IgD-negative memory B cell (primary cell): ENCODE measurements around the gene TXNDC8. TPM values are rescaled to one million over a fixed set of nuclear protein-coding genes. Genes with fewer than 3 reads are reported as not detected.

Source experiments
- H3K27ac Mint-ChIP-seq, 3 donors: one replicate each; pipeline ENCODE4 v1.8.0; 2020 to 2022; ENCODE audit warnings: mild to moderate bottlenecking in 3 of 3, mixed read lengths in 3 of 3, moderate library complexity in 1 of 3
- H3K27me3 Mint-ChIP-seq: one replicate; pipeline ENCODE4 v1.8.0; 2021; ENCODE audit warnings: mixed read lengths
- H3K36me3 Mint-ChIP-seq: one replicate; pipeline ENCODE4 v1.8.0; 2020; ENCODE audit warnings: mild to moderate bottlenecking, mixed read lengths
- H3K4me1 Mint-ChIP-seq, 3 donors: one replicate each; pipeline ENCODE4 v1.8.0; 2020 to 2022; ENCODE audit warnings: mixed read lengths in 3 of 3, mild to moderate bottlenecking in 1 of 3
- H3K4me3 Mint-ChIP-seq, 4 donors: one replicate each; pipeline ENCODE4 v1.8.0; 2020 to 2022; ENCODE audit warnings: mild to moderate bottlenecking in 4 of 4, mixed read lengths in 4 of 4, moderate library complexity in 3 of 4
- H3K9me3 Mint-ChIP-seq, 3 donors: one replicate each; pipeline ENCODE4 v1.8.0; 2020 to 2021; ENCODE audit warnings: mixed read lengths in 3 of 3, mild to moderate bottlenecking in 1 of 3
- polyA plus RNA-seq: library from polyadenylated mRNA; unstranded; fragments of 300-500 nt; fragmentation: Illumina TruSeq; gene quantifications from one replicate; pipeline ENCODE4 v1.2.3, GENCODE V29; 2021

TXNDC8 gene
- polyA plus RNA-seq, 1 donor from 2014 or later, result not detected

DNA sequence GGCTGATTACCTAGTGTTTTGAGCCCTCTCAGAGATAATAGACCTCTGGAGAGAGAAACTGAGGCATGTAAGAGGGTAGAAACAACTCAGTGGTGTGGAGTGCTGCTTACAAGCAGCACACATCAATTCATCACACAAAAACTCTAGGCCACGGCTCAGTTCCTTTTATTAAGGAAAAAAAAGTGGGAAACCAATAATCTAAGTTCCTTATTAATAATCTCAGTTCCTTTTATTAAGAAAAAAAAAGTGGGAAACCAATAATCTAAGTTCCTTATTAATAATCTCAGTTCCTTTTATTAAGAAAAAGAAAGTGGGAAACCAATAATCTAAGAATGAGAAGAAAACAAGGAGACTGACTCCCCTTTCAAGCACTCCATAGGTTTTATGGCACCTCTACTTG, 28.0 kb downstream of the TXNDC8 start:
- Mint-ChIP-seq H3K4me1 (peaks cover 10 to 19% (median 16%) of the 10 kb centered on the region in 3 donors), H3K27ac (no peak overlapping the region), H3K4me3 (no peak overlapping the region), H3K27me3 (peaks cover 6% of the 10 kb centered on the region), H3K36me3 (peaks cover 3% of the 10 kb centered on the region), H3K9me3 (peaks cover 0 to 4% (median 0%) of the 10 kb centered on the region in 3 donors)

DNA sequence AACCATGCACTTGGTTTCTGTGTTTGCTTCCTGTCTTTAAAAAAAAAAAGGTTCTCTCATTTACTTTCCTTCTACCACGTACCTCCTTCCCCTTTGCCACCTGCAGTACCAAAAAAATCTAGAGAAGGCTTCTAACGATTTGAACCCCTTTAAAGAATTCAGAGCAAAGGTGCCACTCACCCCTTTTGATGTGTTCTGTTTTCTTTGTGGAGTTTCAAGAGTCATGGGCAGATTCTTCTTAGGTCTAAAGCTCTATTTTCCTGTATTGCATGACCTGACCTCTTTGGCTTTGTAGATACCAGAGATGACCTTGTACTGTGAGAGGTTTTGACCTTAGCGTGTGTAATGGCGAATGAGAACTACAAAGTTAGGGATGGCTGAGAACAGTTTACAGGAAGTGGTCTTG, 29.0 kb downstream of the TXNDC8 start:
- peaks cover 10 to 19% (median 16%) of the 10 kb centered on the region in 3 donors for H3K4me1 Mint-ChIP-seq
- H3K27me3 Mint-ChIP-seq, result peaks cover 6% of the 10 kb centered on the region
- H3K4me3 Mint-ChIP-seq, result peak overlapping the region in 3 of 4 donors; percentile 3 to 71 (median 5)
- H3K27ac Mint-ChIP-seq, result no peak overlapping the region
- H3K9me3 Mint-ChIP-seq, result peaks cover 0 to 4% (median 0%) of the 10 kb centered on the region in 3 donors
- H3K36me3 Mint-ChIP-seq, result peaks cover 3% of the 10 kb centered on the region

DNA sequence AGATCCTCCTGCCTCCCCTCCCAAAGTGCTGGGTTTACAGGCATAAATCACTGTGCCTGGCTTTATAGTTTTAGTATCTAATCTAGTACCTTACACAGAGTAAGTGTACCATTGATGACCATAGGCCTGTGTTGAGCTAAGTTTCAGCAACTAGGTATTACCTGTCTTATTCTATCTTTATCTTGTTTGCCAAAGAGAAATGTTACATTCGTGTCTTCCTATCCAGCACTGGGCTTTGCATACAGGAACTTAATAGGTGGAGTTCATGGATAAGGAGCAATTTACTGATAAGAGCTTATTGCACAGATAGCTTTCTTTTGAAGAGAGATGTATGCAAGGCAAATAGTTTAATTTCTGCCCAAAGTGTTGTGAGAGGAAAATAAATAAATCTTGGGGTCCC, 30.5 kb downstream of the TXNDC8 start:
- H3K27me3 Mint-ChIP-seq, result peaks cover 6% of the 10 kb centered on the region
- H3K36me3 Mint-ChIP-seq, result peaks cover 3% of the 10 kb centered on the region
- no peak overlapping the region for H3K27ac Mint-ChIP-seq
- peak overlapping the region in 1 of 4 donors; percentile 33 for H3K4me3 Mint-ChIP-seq
- H3K9me3 Mint-ChIP-seq, result peaks cover 0 to 3% (median 0%) of the 10 kb centered on the region in 3 donors
- peaks cover 10 to 19% (median 16%) of the 10 kb centered on the region in 3 donors for H3K4me1 Mint-ChIP-seq

- Mint-ChIP-seq H3K27ac (no peak overlapping the region), H3K36me3 (peaks cover 2% of the 10 kb centered on the region), H3K4me1 (peaks cover under 1 to 10% (median 4%) of the 10 kb centered on the region in 3 donors), H3K4me3 (no peak overlapping the region), H3K9me3 (no peaks in the 10 kb centered on the region), H3K27me3 (peaks cover 6% of the 10 kb centered on the region)
Observed at GRCh38 chr9:110303133-110303532, 34.5 kb downstream of the TXNDC8 start.

DNA sequence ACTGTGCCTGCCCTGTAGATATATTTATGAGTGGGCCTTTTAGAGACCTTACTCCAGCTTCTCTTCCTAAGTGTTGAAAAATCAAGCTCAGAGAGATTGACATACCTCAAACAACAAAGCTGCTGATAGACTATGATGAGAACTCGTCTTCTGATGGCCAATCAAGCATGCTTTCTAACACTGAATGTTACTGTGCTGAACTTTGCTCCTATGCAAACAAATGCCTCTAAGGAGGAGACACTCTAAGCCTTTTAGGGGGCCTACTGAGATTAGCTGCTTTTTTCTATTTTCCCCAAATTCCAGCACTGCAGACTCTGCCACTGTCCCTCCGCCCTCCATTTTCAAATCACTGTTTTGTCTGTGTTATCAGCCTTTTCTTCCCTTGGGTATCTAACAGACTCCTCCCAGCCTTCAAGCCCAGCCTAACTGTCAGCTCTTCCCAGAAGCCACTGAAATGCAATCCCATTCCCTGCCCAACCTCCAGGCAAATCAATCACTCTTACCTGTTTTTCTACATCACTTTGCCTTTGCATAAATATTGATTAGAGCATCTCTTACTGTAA, 39.5 kb downstream of the TXNDC8 start:
- Mint-ChIP-seq H3K27me3 (peaks cover 5% of the 10 kb centered on the region), H3K4me3 (no peak overlapping the region), H3K9me3 (peaks cover 0 to 1% (median 0%) of the 10 kb centered on the region in 3 donors), H3K27ac (no peak overlapping the region), H3K4me1 (no peaks in the 10 kb centered on the region), H3K36me3 (no peaks in the 10 kb centered on the region)

- H3K4me3 Mint-ChIP-seq, result no peak overlapping the region
- H3K27ac Mint-ChIP-seq, result no peak overlapping the region
- H3K4me1 Mint-ChIP-seq, result no peaks in the 10 kb centered on the region
- H3K27me3 Mint-ChIP-seq, result peaks cover 3% of the 10 kb centered on the region
- no peaks in the 10 kb centered on the region for H3K36me3 Mint-ChIP-seq
- peaks cover 0 to 1% (median 0%) of the 10 kb centered on the region in 3 donors for H3K9me3 Mint-ChIP-seq
Observed at GRCh38 chr9:110293248-110293647, 44.4 kb downstream of the TXNDC8 start.

- Mint-ChIP-seq H3K4me1 (no peaks in the 10 kb centered on the region), H3K36me3 (no peaks in the 10 kb centered on the region), H3K27me3 (peaks cover 3% of the 10 kb centered on the region), H3K9me3 (peaks cover 0 to 1% (median 0%) of the 10 kb centered on the region in 3 donors), H3K27ac (no peak overlapping the region), H3K4me3 (no peak overlapping the region)
Observed at GRCh38 chr9:110291921-110292557, 45.6 kb downstream of the TXNDC8 start.

DNA sequence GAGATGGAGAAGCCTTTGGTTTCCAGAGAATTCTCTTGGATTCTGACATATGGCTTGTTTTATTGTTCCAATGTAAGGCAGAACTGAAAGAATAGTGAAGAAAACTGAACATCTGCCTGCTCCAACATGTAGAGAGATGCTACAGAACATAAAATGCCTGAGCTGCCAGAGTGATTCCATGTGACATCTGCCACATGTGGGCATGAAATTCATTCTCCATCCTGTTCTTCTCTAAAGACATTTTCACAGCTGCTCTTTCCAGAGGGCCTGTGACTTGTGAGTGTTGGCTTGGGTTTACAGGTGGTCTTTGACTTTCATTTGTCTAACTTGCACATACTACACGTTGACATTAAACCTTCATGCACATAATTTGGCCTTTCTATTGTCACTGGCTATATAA, 47.7 kb downstream of the TXNDC8 start:
- Mint-ChIP-seq H3K27ac (no peak overlapping the region), H3K9me3 (peaks cover 0 to 1% (median 0%) of the 10 kb centered on the region in 3 donors), H3K4me1 (no peaks in the 10 kb centered on the region), H3K27me3 (peaks cover 3% of the 10 kb centered on the region), H3K36me3 (no peaks in the 10 kb centered on the region), H3K4me3 (no peak overlapping the region)

- H3K27me3 Mint-ChIP-seq, result peaks cover 5% of the 10 kb centered on the region
- H3K4me3 Mint-ChIP-seq, result no peak overlapping the region
- H3K9me3 Mint-ChIP-seq, result peaks cover 0 to 1% (median 0%) of the 10 kb centered on the region in 3 donors
- H3K36me3 Mint-ChIP-seq, result no peaks in the 10 kb centered on the region
- H3K27ac Mint-ChIP-seq, result no peak overlapping the region
- no peaks in the 10 kb centered on the region for H3K4me1 Mint-ChIP-seq
Observed at GRCh38 chr9:110288503-110288902, 49.2 kb downstream of the TXNDC8 start.

- Mint-ChIP-seq H3K4me1 (peaks cover 0 to 1% (median 0%) of the 10 kb centered on the region in 3 donors), H3K9me3 (no peaks in the 10 kb centered on the region), H3K4me3 (no peak overlapping the region), H3K36me3 (no peaks in the 10 kb centered on the region), H3K27ac (no peak overlapping the region), H3K27me3 (peaks cover 5% of the 10 kb centered on the region)
Observed at GRCh38 chr9:110287289-110287680, 50.4 kb downstream of the TXNDC8 start.

DNA sequence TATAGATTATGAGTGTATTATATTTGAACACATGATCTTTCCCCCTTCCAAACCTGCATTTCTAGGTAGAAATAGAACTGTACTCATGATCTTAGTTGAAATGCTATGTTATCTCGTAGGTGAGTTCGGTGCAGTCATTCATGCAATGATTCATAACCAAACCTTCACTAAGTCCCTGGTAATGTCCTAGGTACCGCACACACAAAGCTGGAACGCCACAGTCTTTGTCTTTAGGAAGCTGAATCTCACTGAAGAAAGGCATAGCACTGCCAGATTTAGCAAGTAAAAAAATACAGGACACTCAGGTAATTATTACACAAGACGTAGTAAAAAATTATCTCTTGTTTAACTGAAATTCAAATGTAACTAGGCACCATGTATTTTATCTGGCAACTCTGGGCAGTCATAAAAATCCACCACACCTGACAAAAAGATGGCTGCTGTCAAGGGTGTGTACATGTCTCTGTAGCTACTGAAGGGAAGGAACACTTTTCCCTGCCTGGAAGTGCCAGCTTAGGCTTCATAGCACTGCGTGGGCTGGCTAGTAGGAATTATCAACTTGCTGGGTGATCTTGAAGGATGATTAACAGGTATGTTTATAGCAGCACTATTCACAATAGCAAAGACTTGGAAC, 53.3 kb downstream of the TXNDC8 start:
- no peak overlapping the region for H3K27ac Mint-ChIP-seq
- H3K27me3 Mint-ChIP-seq, result peaks cover 5% of the 10 kb centered on the region

GRCh38 chr9:110283751-110284150, 53.9 kb downstream of the TXNDC8 start:
- H3K4me3 Mint-ChIP-seq, result no peak overlapping the region
- no peaks in the 10 kb centered on the region for H3K9me3 Mint-ChIP-seq
- H3K36me3 Mint-ChIP-seq, result no peaks in the 10 kb centered on the region
- H3K27me3 Mint-ChIP-seq, result peaks cover 5% of the 10 kb centered on the region
- H3K27ac Mint-ChIP-seq, result no peak overlapping the region
- peaks cover 0 to 1% (median 0%) of the 10 kb centered on the region in 3 donors for H3K4me1 Mint-ChIP-seq

More for the DNA sequence above, 53.3 kb downstream of the TXNDC8 start:
- Mint-ChIP-seq H3K36me3 (no peaks in the 10 kb centered on the region), H3K4me1 (peaks cover 0 to 1% (median 0%) of the 10 kb centered on the region in 3 donors), H3K9me3 (no peaks in the 10 kb centered on the region), H3K4me3 (no peak overlapping the region)

DNA sequence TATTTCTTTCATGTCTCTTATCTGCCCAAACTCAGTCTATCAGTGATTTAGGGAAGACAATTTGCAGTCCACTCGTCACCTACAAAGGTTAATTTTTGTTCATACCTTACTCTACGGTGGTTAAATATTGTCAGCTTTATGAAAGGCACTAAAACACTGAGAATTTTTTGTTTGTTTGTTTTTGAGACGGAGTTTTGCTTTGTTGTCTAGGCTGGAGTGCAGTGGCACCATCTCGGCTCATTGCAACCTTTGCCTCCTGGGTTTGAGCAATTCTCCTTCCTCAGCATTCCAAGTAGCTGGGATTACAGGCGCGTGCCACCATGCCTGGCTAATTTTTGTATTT, 55.0 kb downstream of the TXNDC8 start:
- no peaks in the 10 kb centered on the region for H3K36me3 Mint-ChIP-seq
- H3K4me3 Mint-ChIP-seq, result no peak overlapping the region
- no peaks in the 10 kb centered on the region for H3K9me3 Mint-ChIP-seq
- H3K4me1 Mint-ChIP-seq, result peaks cover 0 to 1% (median 0%) of the 10 kb centered on the region in 3 donors
- no peak overlapping the region for H3K27ac Mint-ChIP-seq
- peaks cover 5% of the 10 kb centered on the region for H3K27me3 Mint-ChIP-seq

- Mint-ChIP-seq H3K27me3 (peaks cover 5% of the 10 kb centered on the region), H3K27ac (no peak overlapping the region), H3K4me3 (no peak overlapping the region), H3K36me3 (no peaks in the 10 kb centered on the region), H3K4me1 (peaks cover 0 to 1% (median 0%) of the 10 kb centered on the region in 3 donors), H3K9me3 (no peaks in the 10 kb centered on the region)
Observed at GRCh38 chr9:110282018-110282738, 55.5 kb downstream of the TXNDC8 start.

- Mint-ChIP-seq H3K27me3 (peaks cover 6% of the 10 kb centered on the region), H3K4me1 (peaks cover 0 to 1% (median 0%) of the 10 kb centered on the region in 3 donors), H3K9me3 (no peaks in the 10 kb centered on the region), H3K4me3 (no peak overlapping the region), H3K36me3 (no peaks in the 10 kb centered on the region), H3K27ac (no peak overlapping the region)
Observed at GRCh38 chr9:110278080-110278707, 59.5 kb downstream of the TXNDC8 start.
